Head of caudate nucleus (tissue), 42 donors: ENCODE measurements around the gene BSDC1.
A peak's percentile ranks its signal among the peaks of the same experiment; 100 is the strongest.

Source experiments
- DNase-seq, 42 donors: peaks; one replicate each; pipeline versions ENCODE4 v3.0.0 to v3.0.0-alpha.2; 2020 to 2021; ENCODE audit warnings: mixed read lengths in 7 of 42
- intact Hi-C: fragments of 100-400 bp; cut with DNase I; formaldehyde crosslinking; loops from one replicate; pipeline ENCODE4 v1.15.0; 2022

BSDC1 gene

GRCh38 chr1:32345289-32345827, 48.9 kb downstream of the BSDC1 start:
- intact Hi-C loops, result no loop called here
- no peak for DNase-seq

- intact Hi-C loops, result no loop called here
- no peak for DNase-seq
Measured at GRCh38 chr1:32342704-32343103, 51.5 kb downstream of the BSDC1 start.

GRCh38 chr1:32341971-32342370, 52.3 kb downstream of the BSDC1 start:
- no peak for DNase-seq

GRCh38 chr1:32341186-32341757, 53.0 kb downstream of the BSDC1 start:
- peak in 16 of 42 donors; percentile 16 to 79 (median 40) for DNase-seq
- intact Hi-C loops, result no loop called here

More at GRCh38 chr1:32341971-32342370, 52.3 kb downstream of the BSDC1 start:
- intact Hi-C loops, result no loop called here

GRCh38 chr1:32339363-32339978, 54.8 kb downstream of the BSDC1 start:
- intact Hi-C loops, result no loop called here
- DNase-seq, result peak in 1 of 42 donors; percentile 21

GRCh38 chr1:32338637-32339145, 55.5 kb downstream of the BSDC1 start:
- intact Hi-C loops, result no loop called here
- peak in 3 of 42 donors; percentile 10 to 29 (median 25) for DNase-seq

- intact Hi-C loops, result no loop called here
Measured at GRCh38 chr1:32337855-32338636, 56.2 kb downstream of the BSDC1 start.

GRCh38 chr1:32336963-32337675, 57.1 kb downstream of the BSDC1 start:
- DNase-seq, result peak in 10 of 42 donors; percentile 18 to 59 (median 40)
- intact Hi-C loops, result no loop called here

More at GRCh38 chr1:32337855-32338636, 56.2 kb downstream of the BSDC1 start:
- peak; percentile 73 to 96 (median 90) for DNase-seq

GRCh38 chr1:32336591-32336932, 57.7 kb downstream of the BSDC1 start:
- intact Hi-C loops, result no loop called here
- peak in 3 of 42 donors; percentile 25 to 54 (median 46) for DNase-seq

GRCh38 chr1:32335790-32336590, 58.3 kb downstream of the BSDC1 start, which contains the start of gene MARCKSL1:
Gene MARCKSL1 (minus strand): TSS chr1:32336233. CDS start chr1:32336033, 200 bp downstream.
- peak; percentile 71 to 95 (median 88) for DNase-seq
- intact Hi-C loops, result no loop called here

- DNase-seq, result no peak
- intact Hi-C loops, result no loop called here
Measured at GRCh38 chr1:32335535-32335789, 58.8 kb downstream of the BSDC1 start.

GRCh38 chr1:32334864-32335534, 59.2 kb downstream of the BSDC1 start:
- peak in 37 of 42 donors; percentile 34 to 83 (median 60) for DNase-seq
- intact Hi-C loops, result no loop called here

GRCh38 chr1:32334274-32334861, 59.9 kb downstream of the BSDC1 start:
- DNase-seq, result peak in 1 of 42 donors; percentile 13
- intact Hi-C loops, result no loop called here

GRCh38 chr1:32333251-32333963, 60.8 kb downstream of the BSDC1 start:
- intact Hi-C loops, result no loop called here
- no peak for DNase-seq

GRCh38 chr1:32332290-32333079, 61.8 kb downstream of the BSDC1 start:
- intact Hi-C loops, result no loop called here

GRCh38 chr1:32331549-32331948, 62.7 kb downstream of the BSDC1 start:
- intact Hi-C loops, result no loop called here
- DNase-seq, result no peak

More at GRCh38 chr1:32332290-32333079, 61.8 kb downstream of the BSDC1 start:
- DNase-seq, result peak in 26 of 42 donors; percentile 32 to 74 (median 54)
